ENCODE results near the gene HECW1. TPM values are rescaled to one million over a fixed set of nuclear protein-coding genes. Genes with fewer than 3 reads are reported as not detected.

Gene HECW1
- total RNA-seq, 1 donor from 2014 or later = 68.7 TPM

DNA sequence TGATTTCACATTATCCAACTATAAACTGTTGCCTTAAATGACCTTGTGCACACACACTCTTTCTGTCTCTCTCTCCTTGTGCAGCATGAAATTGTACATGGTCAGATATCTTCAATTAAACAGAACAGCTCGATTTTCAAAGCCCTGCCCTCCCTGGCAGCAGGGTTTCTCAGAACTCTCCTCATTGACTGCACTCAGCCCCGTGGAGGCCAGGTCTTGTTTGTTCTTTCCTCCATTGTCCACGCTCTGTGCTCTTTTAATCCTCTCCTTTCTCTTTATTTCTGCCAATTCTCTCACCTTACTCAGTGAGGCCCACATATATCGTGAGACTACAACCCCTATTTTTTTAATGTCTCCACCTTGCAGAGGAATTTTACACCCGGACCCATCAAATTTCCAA lies 294.5 kb downstream of the HECW1 start:
- peaks cover 3% of the 10 kb centered on the region for H3K9me3 Mint-ChIP-seq (ENCODE audit: unreplicated experiment)
- H3K27ac Mint-ChIP-seq (ENCODE audit: unreplicated experiment) = no peak overlapping the region
- peaks cover 4% of the 10 kb centered on the region for H3K36me3 Mint-ChIP-seq (ENCODE audit: unreplicated experiment)

DNA sequence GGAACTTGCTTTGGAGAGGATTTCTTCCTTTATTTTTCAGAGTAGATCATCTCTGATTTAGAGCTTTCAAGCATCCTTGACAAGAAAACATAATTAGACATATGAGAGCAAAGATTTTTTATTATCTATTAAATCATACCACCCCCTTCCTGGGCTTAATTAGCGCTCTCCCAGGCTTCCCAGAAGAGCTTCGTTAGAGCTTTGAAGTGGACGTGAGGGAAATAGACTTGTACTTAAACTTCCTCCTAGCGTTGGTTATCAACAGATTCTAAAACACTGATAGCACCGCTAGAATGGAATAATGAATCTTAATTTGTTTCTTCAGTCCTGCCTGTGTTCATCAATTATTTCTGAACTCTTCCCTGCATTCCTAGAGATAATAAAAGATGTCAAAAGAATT lies 296.5 kb downstream of the HECW1 start:
- Mint-ChIP-seq H3K9me3 (ENCODE audit: unreplicated experiment) (peaks cover 3% of the 10 kb centered on the region), H3K4me3 (ENCODE audit: unreplicated experiment) (no peak overlapping the region), H3K27me3 (ENCODE audit: unreplicated experiment) (peaks cover 2% of the 10 kb centered on the region), H3K27ac (ENCODE audit: unreplicated experiment) (no peak overlapping the region), H3K36me3 (ENCODE audit: unreplicated experiment) (peaks cover 4% of the 10 kb centered on the region), H3K4me1 (ENCODE audit: low read depth, unreplicated experiment) (peaks cover 10% of the 10 kb centered on the region)
- no peak for DNase-seq
- TF ChIP-seq, protein P1, sequence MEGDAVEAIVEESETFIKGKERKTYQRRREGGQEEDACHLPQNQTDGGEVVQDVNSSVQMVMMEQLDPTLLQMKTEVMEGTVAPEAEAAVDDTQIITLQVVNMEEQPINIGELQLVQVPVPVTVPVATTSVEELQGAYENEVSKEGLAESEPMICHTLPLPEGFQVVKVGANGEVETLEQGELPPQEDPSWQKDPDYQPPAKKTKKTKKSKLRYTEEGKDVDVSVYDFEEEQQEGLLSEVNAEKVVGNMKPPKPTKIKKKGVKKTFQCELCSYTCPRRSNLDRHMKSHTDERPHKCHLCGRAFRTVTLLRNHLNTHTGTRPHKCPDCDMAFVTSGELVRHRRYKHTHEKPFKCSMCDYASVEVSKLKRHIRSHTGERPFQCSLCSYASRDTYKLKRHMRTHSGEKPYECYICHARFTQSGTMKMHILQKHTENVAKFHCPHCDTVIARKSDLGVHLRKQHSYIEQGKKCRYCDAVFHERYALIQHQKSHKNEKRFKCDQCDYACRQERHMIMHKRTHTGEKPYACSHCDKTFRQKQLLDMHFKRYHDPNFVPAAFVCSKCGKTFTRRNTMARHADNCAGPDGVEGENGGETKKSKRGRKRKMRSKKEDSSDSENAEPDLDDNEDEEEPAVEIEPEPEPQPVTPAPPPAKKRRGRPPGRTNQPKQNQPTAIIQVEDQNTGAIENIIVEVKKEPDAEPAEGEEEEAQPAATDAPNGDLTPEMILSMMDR (IDR thresholded peaks at IDR 0.05; ENCODE audit: partially characterized antibody, unreplicated experiment) = no peak

More for the DNA sequence above, 294.5 kb downstream of the HECW1 start:
- Mint-ChIP-seq H3K4me1 (ENCODE audit: low read depth, unreplicated experiment) (peaks cover 10% of the 10 kb centered on the region), H3K4me3 (ENCODE audit: unreplicated experiment) (no peak overlapping the region), H3K27me3 (ENCODE audit: unreplicated experiment) (peaks cover 2% of the 10 kb centered on the region)
- TF ChIP-seq, protein P1 (IDR thresholded peaks at IDR 0.05; ENCODE audit: partially characterized antibody, unreplicated experiment) = no peak
- DNase-seq = no peak

DNA sequence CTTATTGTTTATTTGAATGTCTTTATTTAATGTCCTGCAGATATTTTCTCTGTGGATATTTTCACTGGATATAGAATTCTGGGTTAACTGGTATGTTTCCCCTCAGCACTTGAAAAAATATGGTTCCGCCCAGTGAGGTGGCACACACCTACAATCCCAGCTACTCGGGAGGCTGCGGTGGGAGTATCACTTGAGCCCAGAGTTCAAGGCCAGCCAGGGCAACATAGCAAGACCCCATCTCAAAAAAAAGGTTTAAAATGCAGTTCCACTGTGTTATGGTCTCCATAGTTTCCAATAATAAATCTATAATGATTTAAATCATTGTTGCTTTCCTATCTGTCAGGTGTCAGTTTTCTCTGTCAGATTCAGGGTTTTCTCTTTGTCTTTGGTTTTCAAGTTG lies 305.0 kb downstream of the HECW1 start:
- DNase-seq = no peak
- Mint-ChIP-seq H3K4me3 (ENCODE audit: unreplicated experiment) (no peak overlapping the region), H3K9me3 (ENCODE audit: unreplicated experiment) (peaks cover 6% of the 10 kb centered on the region), H3K27ac (ENCODE audit: unreplicated experiment) (no peak overlapping the region), H3K27me3 (ENCODE audit: unreplicated experiment) (no peaks in the 10 kb centered on the region), H3K36me3 (ENCODE audit: unreplicated experiment) (peaks cover 14% of the 10 kb centered on the region), H3K4me1 (ENCODE audit: low read depth, unreplicated experiment) (peaks cover 9% of the 10 kb centered on the region)
- TF ChIP-seq, protein P1 (IDR thresholded peaks at IDR 0.05; ENCODE audit: partially characterized antibody, unreplicated experiment) = no peak

DNA sequence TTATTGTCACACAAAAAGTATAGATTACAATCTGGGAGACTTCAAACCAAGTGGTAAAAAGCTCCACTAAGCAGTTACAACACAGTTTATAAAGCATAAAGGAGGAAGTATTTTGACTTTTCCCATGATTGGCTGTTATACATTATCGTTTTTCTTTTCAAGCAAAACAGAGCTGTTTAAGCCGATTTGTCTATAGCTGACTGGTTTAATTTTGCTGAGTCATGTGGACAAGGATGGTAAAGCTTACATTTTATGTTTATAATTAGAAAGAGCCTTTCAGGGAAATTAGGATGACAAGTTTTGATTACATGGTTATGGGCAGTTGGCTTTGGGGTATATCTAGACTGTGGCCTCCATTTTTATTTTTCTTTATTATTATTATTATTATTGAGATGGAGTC lies 318.0 kb downstream of the HECW1 start:
- H3K27me3 Mint-ChIP-seq (ENCODE audit: unreplicated experiment) = peaks cover 1% of the 10 kb centered on the region
- H3K27ac Mint-ChIP-seq (ENCODE audit: unreplicated experiment) = no peak overlapping the region

DNA sequence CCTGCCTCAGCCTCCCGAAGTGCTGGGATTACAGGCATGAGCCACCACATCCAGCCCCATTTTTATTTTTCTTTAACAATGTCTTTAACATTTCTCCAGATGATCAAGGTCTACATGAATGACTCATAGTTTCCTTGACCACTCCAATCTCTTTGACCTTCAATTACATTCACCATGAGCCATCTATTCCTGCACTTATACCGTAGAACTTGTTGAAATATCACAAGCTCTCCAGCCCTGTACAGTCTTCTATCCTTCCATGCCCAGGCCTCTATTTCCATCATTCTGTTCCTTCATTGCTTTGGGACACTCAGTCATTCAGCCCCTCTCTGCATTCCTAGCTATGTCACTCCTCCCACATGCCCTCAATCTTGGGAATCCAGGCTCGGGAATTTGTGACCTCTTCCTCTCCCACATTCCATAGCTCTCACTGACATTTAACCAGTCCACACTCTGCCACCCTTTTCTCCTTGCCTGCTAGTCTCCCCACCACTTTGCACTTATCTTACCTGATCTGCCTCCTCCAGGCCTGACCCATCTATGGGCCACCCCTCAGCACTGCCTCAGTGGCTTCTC lies 318.7 kb downstream of the HECW1 start:
- Mint-ChIP-seq H3K27me3 (ENCODE audit: unreplicated experiment) (peaks cover 1% of the 10 kb centered on the region), H3K27ac (ENCODE audit: unreplicated experiment) (no peak overlapping the region), H3K36me3 (ENCODE audit: unreplicated experiment) (no peaks in the 10 kb centered on the region), H3K4me3 (ENCODE audit: unreplicated experiment) (no peak overlapping the region), H3K9me3 (ENCODE audit: unreplicated experiment) (no peaks in the 10 kb centered on the region), H3K4me1 (ENCODE audit: low read depth, unreplicated experiment) (no peaks in the 10 kb centered on the region)
- TF ChIP-seq, protein P1 (IDR thresholded peaks at IDR 0.05; ENCODE audit: partially characterized antibody, unreplicated experiment) = no peak
- no peak for DNase-seq

More for the DNA sequence above, 318.0 kb downstream of the HECW1 start:
- no peak overlapping the region for H3K4me3 Mint-ChIP-seq (ENCODE audit: unreplicated experiment)
- DNase-seq = no peak
- TF ChIP-seq, protein P1 (IDR thresholded peaks at IDR 0.05; ENCODE audit: partially characterized antibody, unreplicated experiment) = no peak
- no peaks in the 10 kb centered on the region for H3K4me1 Mint-ChIP-seq (ENCODE audit: low read depth, unreplicated experiment)
- no peaks in the 10 kb centered on the region for H3K9me3 Mint-ChIP-seq (ENCODE audit: unreplicated experiment)
- H3K36me3 Mint-ChIP-seq (ENCODE audit: unreplicated experiment) = no peaks in the 10 kb centered on the region

Measured in glutamatergic neuron (in vitro differentiated cells).